ENCODE measurements around the gene PPP2R1A. TPM values are rescaled to one million over a fixed set of nuclear protein-coding genes. Genes with fewer than 3 reads are reported as not detected.
A peak's percentile ranks its signal among the peaks of the same experiment; 100 is the strongest.

PPP2R1A gene
- total and polyA plus RNA-seq, 4 donors = 33.6 to 61.6 (median 59.8) TPM

GRCh38 chr19:52188822-52189734, 774 bp upstream of the PPP2R1A start (continued):
- no peak for TF ChIP-seq ZBTB33 (IDR thresholded peaks at IDR 0.05)
- TF ChIP-seq, protein P1, sequence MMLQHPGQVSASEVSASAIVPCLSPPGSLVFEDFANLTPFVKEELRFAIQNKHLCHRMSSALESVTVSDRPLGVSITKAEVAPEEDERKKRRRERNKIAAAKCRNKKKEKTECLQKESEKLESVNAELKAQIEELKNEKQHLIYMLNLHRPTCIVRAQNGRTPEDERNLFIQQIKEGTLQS (IDR thresholded peaks at IDR 0.05) = no peak

DNA sequence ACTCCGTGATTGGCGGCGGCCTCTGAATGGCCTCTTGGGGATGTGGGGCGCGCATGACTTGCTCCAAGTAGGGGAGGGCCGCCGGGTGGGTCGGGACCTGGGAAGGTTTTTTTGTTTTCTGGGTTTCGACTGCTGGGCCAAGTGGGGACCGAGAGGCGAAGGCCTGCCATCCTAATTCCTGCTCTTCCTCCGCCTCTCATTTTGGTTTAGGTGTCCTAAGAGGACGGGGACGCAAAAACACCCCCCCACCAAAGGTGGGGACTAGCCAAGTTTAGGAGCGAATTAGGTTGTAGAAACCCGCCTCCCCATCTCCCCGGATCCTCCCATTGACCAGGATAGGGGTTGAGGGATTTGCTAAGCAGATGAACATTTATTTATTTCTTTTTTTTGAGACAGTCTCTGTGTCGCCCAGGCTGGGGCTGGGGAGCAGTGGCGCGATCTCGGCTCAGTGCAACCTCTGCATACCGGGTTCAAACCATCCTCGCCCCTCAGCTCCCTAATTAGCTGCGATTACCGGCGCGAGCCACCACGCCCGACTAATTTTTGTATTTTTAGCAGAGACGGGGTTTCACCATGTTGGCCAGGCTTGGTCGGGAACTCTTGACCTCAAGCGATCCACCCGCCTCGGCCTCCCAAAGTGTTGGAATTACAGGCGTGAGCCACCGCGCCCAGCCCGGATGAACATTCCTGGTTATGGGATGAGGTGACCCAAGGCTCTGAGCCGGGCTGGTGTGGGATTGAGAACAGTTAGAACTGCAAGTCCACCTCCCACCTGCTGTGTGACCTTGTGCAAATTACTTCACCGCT, 838 bp downstream of the PPP2R1A start:
- 5% methylated on average over 40 of the region's 40 CpGs for WGBS

More for the DNA sequence above, 838 bp downstream of the PPP2R1A start:
- Histone ChIP-seq H3K27ac (ENCODE audit: low read depth in 1 of 2, low read length in 2 of 2) (peak overlapping the region; percentile 88 to 98), H3K4me3 (ENCODE audit: low read depth in 1 of 3, low read length in 3 of 3) (peak overlapping the region; percentile 82 to 94 (median 89)), H3K9me3 (ENCODE audit: control insufficient read depth in 4 of 4, low read length in 3 of 4) (no peaks in the 10 kb centered on the region), H3K36me3 (ENCODE audit: control insufficient read depth in 4 of 4, insufficient read depth in 3 of 4, low read depth in 1 of 4, low read length in 3 of 4) (peaks cover 0 to 13% (median 9%) of the 10 kb centered on the region in 4 donors), H3K27me3 (ENCODE audit: control insufficient read depth in 4 of 4, insufficient read depth in 4 of 4, low read length in 3 of 4) (no peaks in the 10 kb centered on the region), H3K9ac (ENCODE audit: low read depth in 1 of 2, low read length in 2 of 2) (peak overlapping the region; percentile 9 to 91), H3K4me1 (ENCODE audit: control insufficient read depth in 4 of 4, insufficient read depth in 4 of 4, low read length in 3 of 4) (peaks cover 4 to 33% (median 24%) of the 10 kb centered on the region in 4 donors)
- no peak for DNase-seq (ENCODE audit: low spot score)
- TF ChIP-seq, protein P2, sequence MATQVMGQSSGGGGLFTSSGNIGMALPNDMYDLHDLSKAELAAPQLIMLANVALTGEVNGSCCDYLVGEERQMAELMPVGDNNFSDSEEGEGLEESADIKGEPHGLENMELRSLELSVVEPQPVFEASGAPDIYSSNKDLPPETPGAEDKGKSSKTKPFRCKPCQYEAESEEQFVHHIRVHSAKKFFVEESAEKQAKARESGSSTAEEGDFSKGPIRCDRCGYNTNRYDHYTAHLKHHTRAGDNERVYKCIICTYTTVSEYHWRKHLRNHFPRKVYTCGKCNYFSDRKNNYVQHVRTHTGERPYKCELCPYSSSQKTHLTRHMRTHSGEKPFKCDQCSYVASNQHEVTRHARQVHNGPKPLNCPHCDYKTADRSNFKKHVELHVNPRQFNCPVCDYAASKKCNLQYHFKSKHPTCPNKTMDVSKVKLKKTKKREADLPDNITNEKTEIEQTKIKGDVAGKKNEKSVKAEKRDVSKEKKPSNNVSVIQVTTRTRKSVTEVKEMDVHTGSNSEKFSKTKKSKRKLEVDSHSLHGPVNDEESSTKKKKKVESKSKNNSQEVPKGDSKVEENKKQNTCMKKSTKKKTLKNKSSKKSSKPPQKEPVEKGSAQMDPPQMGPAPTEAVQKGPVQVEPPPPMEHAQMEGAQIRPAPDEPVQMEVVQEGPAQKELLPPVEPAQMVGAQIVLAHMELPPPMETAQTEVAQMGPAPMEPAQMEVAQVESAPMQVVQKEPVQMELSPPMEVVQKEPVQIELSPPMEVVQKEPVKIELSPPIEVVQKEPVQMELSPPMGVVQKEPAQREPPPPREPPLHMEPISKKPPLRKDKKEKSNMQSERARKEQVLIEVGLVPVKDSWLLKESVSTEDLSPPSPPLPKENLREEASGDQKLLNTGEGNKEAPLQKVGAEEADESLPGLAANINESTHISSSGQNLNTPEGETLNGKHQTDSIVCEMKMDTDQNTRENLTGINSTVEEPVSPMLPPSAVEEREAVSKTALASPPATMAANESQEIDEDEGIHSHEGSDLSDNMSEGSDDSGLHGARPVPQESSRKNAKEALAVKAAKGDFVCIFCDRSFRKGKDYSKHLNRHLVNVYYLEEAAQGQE (IDR thresholded peaks at IDR 0.05) = no peak
- TF ChIP-seq, protein P1 (IDR thresholded peaks at IDR 0.05) = no peak
- TF ChIP-seq EGR1 (IDR thresholded peaks at IDR 0.05; ENCODE audit: low read depth in 2 of 2) (no peak), ZBTB33 (IDR thresholded peaks at IDR 0.05) (no peak), MAX (IDR thresholded peaks at IDR 0.05) (no peak), GABPA (IDR thresholded peaks at IDR 0.05 in 1 of 2, conservative IDR thresholded peaks at IDR 0.05 in 1 of 2) (no peak), RXRA (IDR thresholded peaks at IDR 0.05) (no peak), HNF4A (conservative IDR thresholded peaks at IDR 0.05) (no peak), JUND (IDR thresholded peaks at IDR 0.05) (no peak), RAD21 (IDR thresholded peaks at IDR 0.05) (no peak), FOXA2 (IDR thresholded peaks at IDR 0.05) (no peak), YY1 (IDR thresholded peaks at IDR 0.05) (no peak), NR2F2 (IDR thresholded peaks at IDR 0.05) (no peak), HNF4G (IDR thresholded peaks at IDR 0.05) (no peak), TAF1 (conservative IDR thresholded peaks at IDR 0.05) (no peak)
